GM19238 (cell line): ENCODE data around the gene L2HGDH.
"Not testable (repeated sequence)": the region's sequence is repeated elsewhere in the genome, so short reads cannot be mapped to it uniquely, and the experiment has no call there.

Experiments used
- DNase-seq: peaks from one replicate; pipeline ENCODE4 v3.0.0; 2011; ENCODE audit warnings: low spot score; ENCODE audit not compliant: insufficient read length

L2HGDH gene

GRCh38 chr14:50339178-50339804 is 27.3 kb upstream of the L2HGDH start:
- no peak for DNase-seq

DNA sequence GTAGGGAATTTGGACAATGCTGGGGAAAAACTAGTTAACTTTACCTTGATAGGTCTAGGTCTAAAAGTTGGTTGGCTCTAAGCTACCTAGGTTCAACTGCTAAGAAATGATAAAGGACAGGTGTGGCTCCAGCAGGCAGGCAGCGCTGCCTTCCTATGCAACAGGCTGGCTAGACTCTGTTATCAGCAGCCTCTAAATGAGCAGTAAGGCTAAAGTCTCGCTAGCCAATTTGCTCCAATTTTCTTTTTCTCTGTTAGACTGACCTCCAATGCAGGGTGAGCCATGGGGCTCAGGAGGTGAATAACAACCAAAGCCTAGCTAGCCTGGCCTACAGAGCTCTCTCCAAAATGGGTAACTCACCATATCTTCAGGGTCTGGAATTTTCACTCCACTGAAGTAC is 26.6 kb upstream of the L2HGDH start:
- no peak for DNase-seq

- no peak for DNase-seq
Measured at GRCh38 chr14:50335989-50336824, 24.2 kb upstream of the L2HGDH start.

DNA sequence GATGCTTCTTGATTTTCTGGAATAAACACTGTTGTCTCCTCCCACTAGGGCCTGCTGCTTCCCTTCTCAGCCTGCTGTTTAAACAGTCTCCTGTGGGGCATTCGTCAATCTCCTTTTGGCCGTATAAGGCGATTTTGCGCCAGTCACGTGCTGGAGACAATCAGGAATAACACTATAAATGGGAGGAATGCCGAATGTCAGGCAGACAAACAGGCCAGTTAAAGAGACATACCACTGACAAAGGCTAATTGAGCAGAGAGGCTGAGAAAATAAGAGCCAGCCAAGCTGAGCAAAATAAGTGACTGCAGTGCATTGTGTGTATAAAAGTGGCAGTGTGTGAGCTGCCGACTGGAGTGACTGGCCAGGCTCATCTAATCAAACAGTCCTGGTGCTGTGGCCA is 23.4 kb upstream of the L2HGDH start:
- DNase-seq = no peak

DNA sequence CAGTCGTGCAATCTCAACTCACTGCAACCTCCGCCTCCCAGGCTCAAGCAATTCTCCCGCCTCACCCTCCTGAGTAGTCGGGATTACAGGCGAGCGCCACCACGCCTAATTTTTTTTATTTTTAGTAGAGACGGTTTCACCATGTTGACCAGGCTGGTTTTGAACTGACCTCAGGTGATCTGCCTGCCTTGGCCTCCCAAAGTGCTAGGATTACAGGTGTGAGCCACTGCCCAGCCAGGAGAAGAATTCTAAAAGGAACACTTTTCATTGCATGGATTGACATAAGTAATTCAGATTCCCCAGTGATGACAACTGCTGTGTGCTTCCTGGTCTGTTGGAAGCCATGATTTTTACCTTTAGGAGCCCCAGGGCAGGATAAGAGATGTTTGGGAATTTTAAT is 22.2 kb upstream of the L2HGDH start:
- no peak for DNase-seq

- no peak for DNase-seq
Measured at GRCh38 chr14:50333014-50333509, 21.0 kb upstream of the L2HGDH start.

DNA sequence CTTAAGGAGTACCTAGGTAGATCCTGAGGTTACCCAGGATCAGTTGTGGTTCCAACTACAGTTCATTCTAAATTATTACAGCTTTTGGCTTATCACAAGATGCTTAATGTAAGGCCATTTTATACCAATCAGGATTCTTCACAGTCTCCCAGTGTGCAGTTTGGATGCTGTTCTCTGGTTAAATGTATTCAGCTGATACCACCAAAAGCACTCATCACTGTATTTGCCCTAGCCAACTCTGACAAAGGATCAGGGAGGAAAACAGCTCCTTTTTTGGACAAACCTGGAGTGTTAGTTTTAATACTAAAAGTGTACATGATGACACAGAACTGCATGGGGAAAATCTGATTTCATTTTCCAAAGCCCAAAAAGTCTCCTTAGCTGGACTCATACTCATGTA is 19.6 kb upstream of the L2HGDH start:
- DNase-seq = no peak

GRCh38 chr14:50321009-50321660 is 9.1 kb upstream of the L2HGDH start:
- DNase-seq = peak; percentile 36

GRCh38 chr14:50320283-50320682 is 8.3 kb upstream of the L2HGDH start:
- DNase-seq = no peak

GRCh38 chr14:50319721-50320120 is 7.7 kb upstream of the L2HGDH start:
- no peak for DNase-seq

DNA sequence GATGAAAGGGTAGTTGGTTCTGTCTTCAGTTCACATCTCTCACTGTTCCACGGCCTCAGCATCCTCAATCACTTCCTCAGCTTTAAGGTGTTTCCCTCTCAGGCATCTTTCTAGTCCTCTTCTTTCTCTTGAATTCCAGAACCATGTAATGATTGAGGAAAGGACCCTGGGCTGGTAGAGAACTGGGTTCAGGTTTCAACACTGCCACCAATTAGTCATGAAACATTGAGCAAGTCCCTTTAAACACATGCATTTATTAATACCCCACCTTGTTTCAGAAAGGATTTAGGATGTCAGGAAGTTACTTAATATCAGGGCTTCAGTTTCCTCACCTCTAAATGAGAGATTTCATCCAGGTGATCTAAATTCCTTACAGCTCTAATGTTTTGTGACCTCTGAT is 7.3 kb upstream of the L2HGDH start:
- no peak for DNase-seq

- DNase-seq = no peak
Measured at GRCh38 chr14:50318031-50318626, 6.1 kb upstream of the L2HGDH start.

- not testable (repeated sequence) for DNase-seq
Measured at GRCh38 chr14:50314098-50314497, 2.1 kb upstream of the L2HGDH start.

DNA sequence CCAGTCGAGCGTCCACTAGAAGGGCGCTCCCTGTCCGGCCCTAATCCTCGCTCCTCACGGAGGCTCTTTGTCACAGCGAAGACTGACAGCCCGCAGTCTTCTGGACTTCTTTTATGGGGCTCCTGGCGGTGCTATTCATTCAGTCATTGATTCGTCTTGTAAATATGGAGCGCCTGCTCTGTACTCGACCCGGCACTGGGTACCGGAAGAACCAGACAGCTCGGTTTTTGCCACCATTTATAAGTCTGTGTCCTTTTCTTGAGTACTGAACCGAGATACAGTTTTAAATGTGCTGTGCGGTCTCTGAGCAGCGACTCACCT is 665 bp upstream of the L2HGDH start:
- DNase-seq = no peak

DNA sequence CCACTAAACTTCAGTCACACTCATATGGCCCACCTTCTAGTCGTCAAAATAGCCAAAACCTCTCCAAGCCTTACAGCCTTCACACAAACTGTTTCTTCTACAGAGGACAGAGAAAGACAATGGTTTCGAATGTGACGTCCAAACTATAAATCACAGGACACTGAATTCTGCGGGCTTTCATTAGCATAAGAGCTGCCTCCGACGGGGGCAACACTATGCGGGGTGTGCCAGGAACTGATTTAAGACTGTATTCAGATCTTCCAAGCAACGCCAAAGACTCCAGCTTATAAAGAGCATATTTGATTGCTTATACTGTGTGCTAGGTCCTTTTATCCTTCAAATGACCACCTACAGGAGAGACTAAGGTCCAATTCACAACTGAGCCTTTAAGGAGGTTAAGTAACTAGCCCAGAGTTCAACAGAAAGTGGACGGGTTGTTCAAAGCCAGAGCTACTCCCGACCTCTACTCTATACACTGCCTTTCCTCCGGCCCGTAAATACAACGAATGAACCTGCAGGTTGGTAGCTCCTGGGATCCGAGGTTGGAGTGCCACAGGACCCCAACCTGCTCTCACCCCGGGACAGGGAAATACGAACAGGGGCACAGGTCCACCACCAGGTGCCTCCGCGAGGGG is 575 bp downstream of the L2HGDH start:
- DNase-seq = no peak

DNA sequence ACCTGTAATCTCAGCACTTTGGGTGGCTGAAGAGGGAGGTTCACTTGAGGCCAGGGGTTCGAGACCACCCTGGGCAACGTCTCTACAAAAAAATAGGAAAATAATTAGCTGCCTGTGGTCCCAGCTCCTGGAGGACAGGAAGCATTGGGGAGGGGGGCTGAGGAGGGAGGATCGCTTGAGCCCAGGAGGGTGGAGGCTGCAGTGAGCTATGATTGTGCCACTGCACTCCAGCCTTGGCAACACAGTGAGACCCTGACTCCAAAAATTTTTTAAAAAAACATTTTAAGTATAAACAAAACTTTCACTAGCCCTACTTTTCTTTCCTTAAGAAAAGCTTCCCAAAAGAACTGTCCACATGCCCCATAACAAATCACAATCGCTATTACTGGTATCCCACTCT is 1.6 kb downstream of the L2HGDH start:
- no peak for DNase-seq

GRCh38 chr14:50308363-50308915 is 3.6 kb downstream of the L2HGDH start:
- no peak for DNase-seq

DNA sequence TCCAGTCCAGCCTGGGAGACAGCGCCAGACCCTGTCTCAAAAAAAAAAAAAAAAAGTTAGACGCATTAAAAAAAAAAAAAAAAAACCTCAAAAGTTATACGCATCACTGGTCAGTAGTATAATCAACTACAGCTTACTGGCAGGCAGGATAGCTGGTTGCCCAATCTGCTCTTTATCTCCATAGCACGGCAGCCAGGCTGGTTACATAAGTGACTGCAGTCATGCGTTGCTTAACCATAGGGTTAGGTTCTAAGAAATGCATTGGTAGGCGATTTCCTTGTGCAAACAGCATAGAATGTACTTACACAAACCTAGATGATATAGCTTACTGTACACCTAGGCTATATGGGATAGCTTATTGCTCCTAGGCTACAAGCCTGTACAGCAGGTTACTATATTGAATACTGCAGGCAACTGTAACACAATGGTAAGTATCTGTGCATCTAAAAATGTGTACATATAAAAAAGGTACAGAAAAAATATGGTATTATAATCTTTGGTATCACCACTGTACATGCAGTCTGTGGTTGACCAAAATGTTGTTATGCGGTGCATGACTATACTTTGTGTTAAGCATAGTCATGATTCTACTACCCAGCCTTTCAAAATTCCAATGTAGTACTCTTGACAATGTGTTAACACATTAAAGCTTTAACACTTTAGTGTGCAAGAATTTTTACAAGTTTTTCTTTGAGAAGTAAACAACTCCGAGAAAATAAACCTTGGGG is 8.1 kb downstream of the L2HGDH start:
- DNase-seq = no peak

- DNase-seq = no peak
Measured at GRCh38 chr14:50301914-50302313, 10.1 kb downstream of the L2HGDH start.

DNA sequence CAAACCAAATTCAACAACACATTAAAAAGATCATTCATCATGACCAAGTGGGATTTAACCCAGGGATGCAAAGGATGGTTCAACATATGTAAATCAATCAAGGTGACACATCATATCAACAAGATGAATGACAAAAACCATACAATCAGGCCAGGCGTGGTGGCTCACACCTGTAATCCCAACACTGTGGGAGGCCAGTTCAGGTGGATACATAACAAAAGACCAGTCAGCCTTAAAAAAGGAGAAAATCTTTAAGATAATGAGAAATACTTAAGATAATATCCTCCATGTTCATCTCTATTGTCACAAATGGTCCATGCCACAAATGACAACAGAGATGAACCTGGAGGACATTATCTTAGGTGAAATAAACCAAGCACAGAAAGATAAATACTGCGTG is 12.4 kb downstream of the L2HGDH start:
- no peak for DNase-seq

GRCh38 chr14:50290306-50290705 is 21.7 kb downstream of the L2HGDH start:
- no peak for DNase-seq
